ENCODE results near the gene TSEN34.

DNA sequence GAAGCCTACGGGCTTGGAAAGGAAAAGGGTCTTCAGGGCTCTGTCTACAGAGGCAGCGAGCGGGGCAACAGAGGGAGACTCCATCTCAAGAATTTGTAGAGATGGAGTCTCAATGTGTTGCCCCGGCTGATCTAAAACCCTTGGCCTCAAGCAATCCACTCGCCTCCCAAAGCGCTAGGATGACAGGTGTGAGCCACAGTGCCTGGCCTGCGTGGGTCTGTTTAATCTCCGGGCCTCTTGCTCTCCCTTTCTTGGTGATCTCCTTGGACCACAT lies 17.6 kb downstream of the TSEN34 start:
- TF ChIP-seq POLR2A (IDR thresholded peaks at IDR 0.05): no peak
- TF ChIP-seq, protein P1, sequence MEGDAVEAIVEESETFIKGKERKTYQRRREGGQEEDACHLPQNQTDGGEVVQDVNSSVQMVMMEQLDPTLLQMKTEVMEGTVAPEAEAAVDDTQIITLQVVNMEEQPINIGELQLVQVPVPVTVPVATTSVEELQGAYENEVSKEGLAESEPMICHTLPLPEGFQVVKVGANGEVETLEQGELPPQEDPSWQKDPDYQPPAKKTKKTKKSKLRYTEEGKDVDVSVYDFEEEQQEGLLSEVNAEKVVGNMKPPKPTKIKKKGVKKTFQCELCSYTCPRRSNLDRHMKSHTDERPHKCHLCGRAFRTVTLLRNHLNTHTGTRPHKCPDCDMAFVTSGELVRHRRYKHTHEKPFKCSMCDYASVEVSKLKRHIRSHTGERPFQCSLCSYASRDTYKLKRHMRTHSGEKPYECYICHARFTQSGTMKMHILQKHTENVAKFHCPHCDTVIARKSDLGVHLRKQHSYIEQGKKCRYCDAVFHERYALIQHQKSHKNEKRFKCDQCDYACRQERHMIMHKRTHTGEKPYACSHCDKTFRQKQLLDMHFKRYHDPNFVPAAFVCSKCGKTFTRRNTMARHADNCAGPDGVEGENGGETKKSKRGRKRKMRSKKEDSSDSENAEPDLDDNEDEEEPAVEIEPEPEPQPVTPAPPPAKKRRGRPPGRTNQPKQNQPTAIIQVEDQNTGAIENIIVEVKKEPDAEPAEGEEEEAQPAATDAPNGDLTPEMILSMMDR (IDR thresholded peaks at IDR 0.05): no peak

Data from adrenal gland (tissue), 5 donors.